GM21447 (cell line): ENCODE measurements around the gene SIRT6.
"Not testable (repeated sequence)": the region's sequence is repeated elsewhere in the genome, so short reads cannot be mapped to it uniquely, and the experiment has no call there.

Source experiments
- ATAC-seq: cut with Tn5 transposase; IDR thresholded peaks from one replicate; pipeline ENCODE4 v1.9.1; 2021; ENCODE audit not compliant: unreplicated experiment

SIRT6 gene

GRCh38 chr19:4138445-4138844 lies 43.9 kb downstream of the SIRT6 start:
- no peak for ATAC-seq

- no peak for ATAC-seq
Observed at GRCh38 chr19:4136680-4137088, 45.7 kb downstream of the SIRT6 start.

GRCh38 chr19:4135386-4135785 lies 47.0 kb downstream of the SIRT6 start:
- ATAC-seq: not testable (repeated sequence)

GRCh38 chr19:4134351-4134750 lies 48.0 kb downstream of the SIRT6 start:
- no peak for ATAC-seq

GRCh38 chr19:4130744-4131438 lies 51.5 kb downstream of the SIRT6 start:
- ATAC-seq: no peak

- ATAC-seq: not testable (repeated sequence)
Observed at GRCh38 chr19:4129050-4129449, 53.3 kb downstream of the SIRT6 start.

- not testable (repeated sequence) for ATAC-seq
Observed at GRCh38 chr19:4127322-4127721, 55.0 kb downstream of the SIRT6 start.

GRCh38 chr19:4124638-4125037 lies 57.7 kb downstream of the SIRT6 start:
- no peak for ATAC-seq
